Tibial nerve (tissue), 4 donors: ENCODE results near the gene S1PR1. TPM values are rescaled to one million over a fixed set of nuclear protein-coding genes. Genes with fewer than 3 reads are reported as not detected.
A peak's percentile ranks its signal among the peaks of the same experiment; 100 is the strongest.

ENCODE experiments used
- DNase-seq, 2 donors: peaks; one replicate each; pipeline ENCODE4 v3.0.0-alpha.2; 2019; ENCODE audit warnings: low spot score in 2 of 2
- H3K27ac ChIP-seq, 4 donors: fragments of 200-600 bp; sonication (generic) in 3 of 4; one replicate each; pipeline ENCODE4 v1.5.1; 2017 to 2019; ENCODE audit warnings: mild to moderate bottlenecking in 1 of 4
- H3K27me3 ChIP-seq, 2 donors: fragments of 200-600 bp; sonication (generic) in 1 of 2; one replicate each; pipeline versions ENCODE4 v1.5.1 to v1.6.0; 2017 to 2019
- H3K36me3 ChIP-seq, 3 donors: fragments of 200-600 bp; sonication (generic); one replicate each; pipeline ENCODE4 v1.5.1; 2018 to 2019
- H3K4me1 ChIP-seq, 4 donors: fragments of 200-600 bp; sonication (generic) in 3 of 4; one replicate each; pipeline ENCODE4 v1.5.1; 2017 to 2019
- H3K4me3 ChIP-seq, 4 donors: fragments of 200-600 bp; sonication (generic) in 3 of 4; one replicate each; pipeline ENCODE4 v1.5.1; 2017 to 2019; ENCODE audit warnings: mild to moderate bottlenecking in 1 of 4, moderate library complexity in 1 of 4
- H3K9me3 ChIP-seq, 4 donors: fragments of 200-600 bp; sonication (generic) in 3 of 4; one replicate each; pipeline ENCODE4 v1.5.1; 2017 to 2019
- EP300 ChIP-seq, 2 donors: sonication (generic); formaldehyde crosslinking; IDR thresholded peaks; one replicate each; pipeline ENCODE4 v1.6.1; 2017; ENCODE audit warnings: antibody characterized with exemption in 2 of 2, mild to moderate bottlenecking in 1 of 2
- POLR2A ChIP-seq, 2 donors: fragments of 450-650 bp; IDR thresholded peaks; one replicate each; pipeline ENCODE4 v1.6.1; 2017; ENCODE audit warnings: antibody characterized with exemption in 2 of 2, mild to moderate bottlenecking in 2 of 2, moderate library complexity in 2 of 2
- WGBS, 2 donors: methylation state at CpG; one replicate each; pipeline ENCODE4 v1.1.5; 2018; 5-methylcytosine and 5-hydroxymethylcytosine counted together
- total RNA-seq, 4 donors: library from RNA; depleted of rRNA; stranded (reverse); fragments of >200 nt; gene quantifications; one replicate each; pipeline ENCODE4 v1.1.0, GENCODE V29; 2016
- TF ChIP-seq, protein P1 (sequence below), 5 experiments: fragments of 200-600 bp in 3 of 5; fragments of 450-650 bp in 2 of 5; sonication (generic) in 3 of 5; IDR thresholded peaks; one replicate each; pipeline ENCODE4 v1.5.1; 2016 to 2019; ENCODE audit warnings: antibody characterized with exemption in 5 of 5, mild to moderate bottlenecking in 3 of 5, moderate library complexity in 2 of 5

The S1PR1 gene
- total RNA-seq, 4 donors from 2014 or later: 22.2 to 101 (median 59.4) TPM

DNA sequence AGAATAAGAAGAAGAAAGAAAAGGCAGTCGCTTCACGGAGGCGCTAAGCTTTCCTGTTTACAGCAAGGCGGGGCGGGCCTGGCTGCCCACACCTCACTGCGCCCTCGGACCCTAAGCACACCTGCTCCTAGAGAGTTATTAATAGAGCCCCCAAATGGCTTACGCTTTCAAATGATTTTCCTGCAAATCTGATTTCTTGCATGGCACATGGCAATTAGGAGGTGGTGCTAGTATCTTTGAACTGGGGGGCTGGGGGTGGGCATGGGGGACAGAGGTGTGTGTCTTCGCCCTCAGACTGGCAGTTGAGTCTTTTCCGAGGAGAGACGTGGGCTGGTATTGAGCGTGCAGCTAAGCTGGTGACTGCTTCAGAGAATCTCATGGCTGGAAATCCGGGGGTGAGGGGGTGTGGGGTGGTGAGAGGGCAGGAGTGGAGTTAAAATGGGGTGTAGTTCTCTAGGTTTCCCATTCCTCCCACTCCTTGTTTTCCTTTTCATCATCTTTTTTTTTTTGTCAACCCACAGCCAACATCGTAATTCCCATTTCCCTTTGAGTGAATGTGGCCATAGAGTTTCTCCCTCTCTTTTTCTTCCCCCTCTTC lies 1.3 kb downstream of the S1PR1 start:
- 7% methylated on average over 14 of the region's 14 CpGs for WGBS, 2 donors
- peak overlapping the region; percentile 40 to 77 (median 64) for H3K4me3 ChIP-seq
- no peaks in the 10 kb centered on the region for H3K9me3 ChIP-seq
- H3K27me3 ChIP-seq: no peaks in the 10 kb centered on the region
- TF ChIP-seq POLR2A (IDR thresholded peaks at IDR 0.05) (no peak), EP300 (IDR thresholded peaks at IDR 0.05) (no peak)
- TF ChIP-seq, protein P1, sequence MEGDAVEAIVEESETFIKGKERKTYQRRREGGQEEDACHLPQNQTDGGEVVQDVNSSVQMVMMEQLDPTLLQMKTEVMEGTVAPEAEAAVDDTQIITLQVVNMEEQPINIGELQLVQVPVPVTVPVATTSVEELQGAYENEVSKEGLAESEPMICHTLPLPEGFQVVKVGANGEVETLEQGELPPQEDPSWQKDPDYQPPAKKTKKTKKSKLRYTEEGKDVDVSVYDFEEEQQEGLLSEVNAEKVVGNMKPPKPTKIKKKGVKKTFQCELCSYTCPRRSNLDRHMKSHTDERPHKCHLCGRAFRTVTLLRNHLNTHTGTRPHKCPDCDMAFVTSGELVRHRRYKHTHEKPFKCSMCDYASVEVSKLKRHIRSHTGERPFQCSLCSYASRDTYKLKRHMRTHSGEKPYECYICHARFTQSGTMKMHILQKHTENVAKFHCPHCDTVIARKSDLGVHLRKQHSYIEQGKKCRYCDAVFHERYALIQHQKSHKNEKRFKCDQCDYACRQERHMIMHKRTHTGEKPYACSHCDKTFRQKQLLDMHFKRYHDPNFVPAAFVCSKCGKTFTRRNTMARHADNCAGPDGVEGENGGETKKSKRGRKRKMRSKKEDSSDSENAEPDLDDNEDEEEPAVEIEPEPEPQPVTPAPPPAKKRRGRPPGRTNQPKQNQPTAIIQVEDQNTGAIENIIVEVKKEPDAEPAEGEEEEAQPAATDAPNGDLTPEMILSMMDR (IDR thresholded peaks at IDR 0.05): no peak
- H3K36me3 ChIP-seq: no peaks in the 10 kb centered on the region
- no peak for DNase-seq
- H3K4me1 ChIP-seq: peaks cover 0 to 29% (median 17%) of the 10 kb centered on the region in 4 donors
- H3K27ac ChIP-seq: peak overlapping the region in 3 of 4 donors; percentile 32 to 83 (median 76)

DNA sequence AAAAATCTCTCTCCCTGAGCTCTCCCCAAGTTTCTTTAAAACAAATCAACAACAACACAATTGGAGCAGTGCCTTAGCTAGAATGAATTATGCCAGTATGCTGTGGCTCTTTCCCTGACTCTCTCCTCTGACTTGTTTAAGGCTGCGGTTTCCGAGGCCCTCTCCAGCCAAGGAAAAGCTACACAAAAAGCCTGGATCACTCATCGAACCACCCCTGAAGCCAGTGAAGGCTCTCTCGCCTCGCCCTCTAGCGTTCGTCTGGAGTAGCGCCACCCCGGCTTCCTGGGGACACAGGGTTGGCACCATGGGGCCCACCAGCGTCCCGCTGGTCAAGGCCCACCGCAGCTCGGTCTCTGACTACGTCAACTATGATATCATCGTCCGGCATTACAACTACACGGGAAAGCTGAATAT lies 1.9 kb downstream of the S1PR1 start:
- peak overlapping the region in 2 of 4 donors; percentile 32 to 83 for H3K27ac ChIP-seq

DNA sequence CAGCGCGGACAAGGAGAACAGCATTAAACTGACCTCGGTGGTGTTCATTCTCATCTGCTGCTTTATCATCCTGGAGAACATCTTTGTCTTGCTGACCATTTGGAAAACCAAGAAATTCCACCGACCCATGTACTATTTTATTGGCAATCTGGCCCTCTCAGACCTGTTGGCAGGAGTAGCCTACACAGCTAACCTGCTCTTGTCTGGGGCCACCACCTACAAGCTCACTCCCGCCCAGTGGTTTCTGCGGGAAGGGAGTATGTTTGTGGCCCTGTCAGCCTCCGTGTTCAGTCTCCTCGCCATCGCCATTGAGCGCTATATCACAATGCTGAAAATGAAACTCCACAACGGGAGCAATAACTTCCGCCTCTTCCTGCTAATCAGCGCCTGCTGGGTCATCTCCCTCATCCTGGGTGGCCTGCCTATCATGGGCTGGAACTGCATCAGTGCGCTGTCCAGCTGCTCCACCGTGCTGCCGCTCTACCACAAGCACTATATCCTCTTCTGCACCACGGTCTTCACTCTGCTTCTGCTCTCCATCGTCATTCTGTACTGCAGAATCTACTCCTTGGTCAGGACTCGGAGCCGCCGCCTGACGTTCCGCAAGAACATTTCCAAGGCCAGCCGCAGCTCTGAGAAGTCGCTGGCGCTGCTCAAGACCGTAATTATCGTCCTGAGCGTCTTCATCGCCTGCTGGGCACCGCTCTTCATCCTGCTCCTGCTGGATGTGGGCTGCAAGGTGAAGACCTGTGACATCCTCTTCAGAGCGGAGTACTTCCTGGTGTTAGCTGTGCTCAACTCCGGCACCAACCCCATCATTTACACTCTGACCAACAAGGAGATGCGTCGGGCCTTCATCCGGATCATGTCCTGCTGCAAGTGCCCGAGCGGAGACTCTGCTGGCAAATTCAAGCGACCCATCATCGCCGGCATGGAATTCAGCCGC lies 2.5 kb downstream of the S1PR1 start:
- Histone ChIP-seq H3K9me3 (no peaks in the 10 kb centered on the region), H3K27me3 (no peaks in the 10 kb centered on the region), H3K36me3 (no peaks in the 10 kb centered on the region), H3K4me1 (peaks cover 0 to 29% (median 17%) of the 10 kb centered on the region in 4 donors), H3K4me3 (peak overlapping the region in 3 of 4 donors; percentile 40 to 65 (median 62)), H3K27ac (peak overlapping the region in 1 of 4 donors; percentile 83)
- 85 to 90% methylated on average over 42 of the region's 42 CpGs for WGBS, 2 donors
- TF ChIP-seq POLR2A (IDR thresholded peaks at IDR 0.05) (no peak), EP300 (IDR thresholded peaks at IDR 0.05) (no peak)
- TF ChIP-seq, protein P1 (IDR thresholded peaks at IDR 0.05): no peak
- DNase-seq: no peak

More for the DNA sequence above, 1.9 kb downstream of the S1PR1 start:
- Histone ChIP-seq H3K4me1 (peaks cover 0 to 29% (median 17%) of the 10 kb centered on the region in 4 donors), H3K4me3 (peak overlapping the region; percentile 40 to 77 (median 64)), H3K36me3 (no peaks in the 10 kb centered on the region), H3K27me3 (no peaks in the 10 kb centered on the region), H3K9me3 (no peaks in the 10 kb centered on the region)
- DNase-seq: peak; percentile 70 to 88
- 9 to 10% methylated on average over 17 of the region's 17 CpGs for WGBS, 2 donors
- TF ChIP-seq, protein P1 (IDR thresholded peaks at IDR 0.05): peak; percentile 85 to 95 (median 89)
- no peak for TF ChIP-seq POLR2A (IDR thresholded peaks at IDR 0.05)
- TF ChIP-seq EP300 (IDR thresholded peaks at IDR 0.05): peak in 1 of 2 donors; percentile 40

DNA sequence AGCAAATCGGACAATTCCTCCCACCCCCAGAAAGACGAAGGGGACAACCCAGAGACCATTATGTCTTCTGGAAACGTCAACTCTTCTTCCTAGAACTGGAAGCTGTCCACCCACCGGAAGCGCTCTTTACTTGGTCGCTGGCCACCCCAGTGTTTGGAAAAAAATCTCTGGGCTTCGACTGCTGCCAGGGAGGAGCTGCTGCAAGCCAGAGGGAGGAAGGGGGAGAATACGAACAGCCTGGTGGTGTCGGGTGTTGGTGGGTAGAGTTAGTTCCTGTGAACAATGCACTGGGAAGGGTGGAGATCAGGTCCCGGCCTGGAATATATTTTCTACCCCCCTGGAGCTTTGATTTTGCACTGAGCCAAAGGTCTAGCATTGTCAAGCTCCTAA lies 3.2 kb downstream of the S1PR1 start:
- H3K36me3 ChIP-seq: no peaks in the 10 kb centered on the region
- TF ChIP-seq POLR2A (IDR thresholded peaks at IDR 0.05) (no peak), EP300 (IDR thresholded peaks at IDR 0.05) (no peak)
- TF ChIP-seq, protein P1 (IDR thresholded peaks at IDR 0.05): no peak
- H3K4me1 ChIP-seq: peaks cover 0 to 29% (median 17%) of the 10 kb centered on the region in 4 donors
- H3K9me3 ChIP-seq: no peaks in the 10 kb centered on the region
- WGBS, 2 donors: 70 to 86% methylated on average over 10 of the region's 10 CpGs
- DNase-seq: no peak
- H3K4me3 ChIP-seq: peak overlapping the region in 1 of 4 donors; percentile 65
- H3K27me3 ChIP-seq: no peaks in the 10 kb centered on the region
- no peak overlapping the region for H3K27ac ChIP-seq
